ENCODE results near the gene PTPRD.

DNA sequence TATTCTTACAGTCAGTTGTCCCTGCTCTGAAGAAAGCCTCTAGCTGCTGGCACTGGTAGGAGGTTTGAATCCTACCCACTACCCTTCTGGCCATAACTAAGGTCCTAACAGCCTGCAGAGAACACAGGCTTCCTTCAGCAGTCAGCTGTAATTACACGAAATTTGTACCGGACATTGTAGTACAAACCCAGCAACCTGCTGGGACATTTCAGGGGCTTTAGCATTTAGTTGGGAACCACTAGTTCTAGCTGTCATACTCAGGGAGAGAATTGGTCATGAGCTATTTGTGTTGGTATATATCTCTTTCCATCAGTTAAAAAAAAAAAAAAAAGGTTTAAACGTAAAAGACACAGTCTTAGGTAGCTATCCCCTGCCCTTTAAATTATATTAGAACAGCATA, 1743.0 kb downstream of the PTPRD start:
- TF ChIP-seq POLR2AphosphoS5 (IDR thresholded peaks at IDR 0.05; ENCODE audit: borderline replicate concordance, low read depth, low read length) (no peak), EZH2 (IDR thresholded peaks at IDR 0.05) (no peak)
